HG03139 (cell line): ENCODE results near the gene CHMP1A.

Experiments used
- ATAC-seq: cut with Tn5 transposase; IDR thresholded peaks from one replicate; pipeline ENCODE4 v1.9.1; 2021; ENCODE audit not compliant: unreplicated experiment

The CHMP1A gene

DNA sequence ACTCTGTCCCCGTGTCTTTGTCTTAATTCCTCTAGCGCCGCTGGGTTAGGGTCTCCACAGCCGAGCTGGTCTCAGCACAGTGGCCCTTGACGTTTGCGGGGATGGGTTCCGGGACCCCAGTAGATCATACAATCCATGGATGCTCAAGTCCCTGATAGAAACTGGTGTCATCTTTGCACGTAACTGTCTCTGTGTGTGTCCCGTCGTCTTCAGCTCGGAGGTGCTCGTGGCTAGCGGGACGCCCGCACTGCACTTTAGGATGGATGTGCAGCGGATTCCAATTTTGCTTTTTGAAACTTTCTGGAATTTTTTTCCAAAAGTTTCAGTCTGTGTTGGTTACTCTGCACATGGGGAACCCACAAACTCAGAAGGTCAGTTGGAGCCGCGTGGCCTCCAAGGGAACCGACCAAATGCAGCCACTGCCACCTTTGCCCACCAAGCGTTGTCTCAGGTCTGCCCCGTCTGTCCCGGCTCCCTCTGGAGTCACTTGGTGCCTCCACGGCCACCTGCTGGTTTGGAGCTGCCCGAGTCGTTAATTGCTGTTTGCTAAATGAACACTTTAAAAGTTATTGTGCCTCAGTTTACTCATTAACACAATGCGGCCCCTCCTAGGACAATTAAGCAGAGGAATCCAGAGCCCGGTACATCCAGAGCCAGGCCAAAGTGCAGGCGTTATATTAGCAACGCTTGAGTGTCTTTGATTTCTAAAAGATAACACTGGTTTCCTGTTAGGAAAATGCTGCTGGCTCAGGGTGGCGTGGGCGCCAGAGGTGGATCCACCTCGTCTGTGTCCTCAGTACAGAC, 49.4 kb downstream of the CHMP1A start:
- ATAC-seq = no peak

DNA sequence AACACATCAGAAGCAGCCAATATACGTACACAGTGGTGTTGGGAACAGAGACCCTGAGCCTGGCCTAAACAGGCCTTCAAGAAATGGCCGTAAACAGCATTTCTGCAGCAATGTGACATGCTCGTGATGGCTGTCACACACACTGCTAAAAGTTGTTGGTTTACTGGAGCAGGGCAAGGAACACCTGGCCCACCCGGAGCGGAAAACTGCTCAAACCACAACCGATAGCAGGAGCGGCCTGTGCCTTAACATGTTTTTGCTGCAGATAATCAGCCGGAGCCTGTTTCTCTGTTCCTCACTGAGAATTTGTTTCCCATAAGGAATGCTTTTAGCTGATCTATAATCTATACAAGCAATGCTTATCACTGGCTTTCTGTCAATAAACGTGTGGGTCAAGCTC, 50.1 kb downstream of the CHMP1A start:
- no peak for ATAC-seq

DNA sequence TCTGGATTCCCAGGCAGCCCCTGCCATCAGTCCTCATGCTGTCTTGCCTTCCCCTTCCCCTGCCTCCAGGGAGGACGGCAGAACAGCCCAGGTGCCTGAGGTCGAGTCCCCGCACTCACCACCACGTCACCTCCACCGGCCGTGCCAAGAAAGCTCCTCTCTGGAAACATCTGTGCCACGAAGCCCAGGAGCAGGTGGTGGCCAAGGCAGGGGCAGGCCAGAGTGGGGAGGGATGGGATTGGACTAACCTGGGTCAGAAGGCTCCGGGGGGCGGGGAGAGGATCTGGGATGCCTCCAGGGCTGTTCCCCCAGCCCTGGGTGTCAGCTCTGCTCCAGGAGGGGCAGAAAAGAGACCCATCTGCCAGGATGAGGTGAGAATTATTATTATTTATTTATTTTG, 51.5 kb downstream of the CHMP1A start:
- no peak for ATAC-seq

DNA sequence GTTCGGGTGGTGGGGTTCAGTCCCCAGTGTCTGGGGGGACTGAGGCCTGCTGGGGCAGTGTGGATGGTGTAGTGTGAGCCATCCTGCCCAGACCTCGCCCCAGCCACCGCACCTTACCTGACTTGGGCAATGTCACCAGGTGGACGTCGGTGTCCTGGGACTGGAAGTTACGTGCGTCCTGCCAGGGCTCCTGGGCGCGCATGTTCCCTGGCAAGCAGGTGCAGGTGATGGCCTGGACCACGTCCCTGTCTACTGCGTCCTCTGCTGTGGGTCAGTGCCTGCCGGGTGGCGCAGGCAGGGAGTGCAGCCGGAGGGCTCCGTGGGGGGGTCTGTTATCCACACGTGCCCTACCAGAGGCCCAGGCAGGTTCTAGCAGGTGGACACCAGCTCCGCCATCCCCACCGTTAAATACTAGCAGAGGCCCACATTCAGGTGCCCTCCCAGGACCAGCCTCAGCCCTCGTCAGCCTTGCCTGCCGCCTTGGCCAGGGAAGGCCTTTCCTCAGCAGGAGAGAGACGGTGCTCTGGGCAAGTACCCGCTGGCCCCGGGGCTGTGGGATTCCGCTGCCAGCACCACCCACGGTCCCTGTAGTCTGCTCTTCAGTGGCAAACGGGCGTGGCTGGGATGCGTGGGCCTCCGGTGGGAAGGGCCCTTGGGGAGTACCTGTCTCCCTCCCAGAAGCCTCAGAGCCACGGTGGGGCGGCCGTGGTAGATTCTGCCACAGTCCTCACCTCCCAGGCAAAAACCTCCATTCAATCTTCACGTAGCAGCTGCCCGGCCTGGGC, 52.1 kb downstream of the CHMP1A start:
- no peak for ATAC-seq

DNA sequence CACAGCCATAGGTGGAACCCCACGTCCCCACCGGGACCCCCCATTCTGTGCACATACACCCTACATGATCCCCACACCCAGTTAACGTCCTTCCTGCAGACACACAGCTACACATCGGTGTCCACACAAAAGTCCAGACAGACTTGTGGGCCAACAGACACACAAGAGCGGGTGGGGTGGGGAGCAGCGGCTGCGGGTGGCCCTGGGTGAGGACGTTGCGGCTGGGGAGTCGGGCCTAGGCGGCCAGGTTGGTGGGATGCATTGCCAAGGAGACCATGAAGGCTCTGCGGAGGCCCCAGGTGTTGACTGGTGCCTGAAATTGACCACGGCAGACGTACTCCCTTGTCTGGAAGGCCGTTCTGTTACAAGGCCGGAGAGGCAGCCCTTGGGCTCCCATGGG, 52.7 kb downstream of the CHMP1A start:
- no peak for ATAC-seq

DNA sequence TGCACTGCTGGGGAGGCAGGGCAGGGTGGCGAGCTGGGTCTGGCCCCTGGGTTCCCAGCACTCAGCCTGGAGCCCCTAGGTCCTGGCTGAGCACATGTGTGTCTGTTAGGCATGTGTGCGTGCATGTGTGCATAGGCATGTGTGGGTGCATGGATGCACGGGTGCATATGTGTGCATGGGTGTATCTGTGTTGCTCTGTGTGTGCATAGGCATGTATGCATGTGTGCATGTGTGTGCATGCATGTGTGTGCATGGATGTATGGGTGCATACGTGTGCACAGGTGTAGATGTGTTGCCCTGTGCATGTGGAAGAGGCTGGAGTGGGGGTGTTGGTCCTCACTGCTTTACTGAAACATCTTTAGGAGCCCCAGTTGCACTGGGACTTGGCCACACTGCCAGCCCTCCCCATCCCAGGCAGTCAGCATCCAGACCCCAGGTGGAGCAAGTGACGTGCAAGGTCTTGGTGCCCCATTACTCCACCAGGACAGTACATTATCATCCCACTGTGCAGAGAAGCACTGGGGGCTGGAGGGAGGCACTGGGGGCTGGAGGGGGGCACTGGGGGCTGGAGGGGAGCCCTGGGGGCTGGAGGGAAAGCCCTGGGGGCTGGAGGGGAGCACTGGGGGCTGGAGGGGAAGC, 54.4 kb downstream of the CHMP1A start:
- ATAC-seq = no peak

DNA sequence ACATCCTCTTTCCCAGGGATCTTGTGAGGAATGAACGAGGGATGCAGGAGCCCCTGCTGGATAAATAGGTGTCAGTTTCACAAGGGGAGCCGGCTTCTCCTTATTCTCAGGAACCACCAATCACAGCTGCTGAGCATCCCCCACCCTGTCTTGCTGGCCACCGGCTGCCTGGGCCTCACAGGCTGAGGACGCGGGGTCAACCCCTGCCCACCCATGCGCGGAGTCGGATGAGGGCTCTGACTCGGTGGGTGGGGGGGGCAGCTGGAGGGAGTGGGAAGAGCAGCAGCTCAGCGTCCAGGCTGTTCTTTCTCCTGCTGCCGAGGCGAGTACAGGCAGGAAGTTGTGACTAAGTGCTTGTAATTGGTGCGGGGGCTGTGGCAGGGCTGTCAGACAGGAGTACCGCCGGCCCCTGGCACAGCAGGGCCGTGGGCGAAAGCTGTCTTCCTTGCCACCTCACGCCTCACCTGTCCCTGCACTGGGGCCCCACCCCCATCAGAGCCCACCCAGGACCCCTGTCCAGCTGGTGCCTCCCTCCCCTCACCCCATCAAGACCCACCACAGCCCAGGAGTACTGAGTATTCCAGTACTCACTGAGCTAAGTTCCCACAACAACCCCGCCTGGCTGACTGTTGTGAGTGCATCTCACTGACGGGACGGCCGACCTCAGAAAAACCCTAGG, 55.1 kb downstream of the CHMP1A start:
- ATAC-seq = no peak

DNA sequence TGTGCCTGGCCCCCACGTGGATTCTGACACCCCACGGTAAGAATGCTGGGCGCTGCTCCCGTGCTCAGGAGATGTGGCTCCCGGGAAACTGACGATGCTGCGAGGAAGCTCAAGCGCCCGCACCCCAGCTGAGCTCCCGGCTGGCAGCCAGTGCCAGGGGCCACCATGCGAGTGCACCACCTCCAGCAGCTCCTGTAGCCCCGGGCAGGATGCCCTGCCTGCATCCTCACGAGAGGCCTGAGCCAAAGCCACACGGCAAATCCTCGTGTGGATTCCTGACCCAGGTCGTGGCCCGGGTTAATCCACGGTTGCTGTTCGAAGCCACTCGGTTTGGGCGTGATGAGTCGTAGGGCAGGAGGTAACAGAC, 55.6 kb downstream of the CHMP1A start:
- ATAC-seq = no peak

DNA sequence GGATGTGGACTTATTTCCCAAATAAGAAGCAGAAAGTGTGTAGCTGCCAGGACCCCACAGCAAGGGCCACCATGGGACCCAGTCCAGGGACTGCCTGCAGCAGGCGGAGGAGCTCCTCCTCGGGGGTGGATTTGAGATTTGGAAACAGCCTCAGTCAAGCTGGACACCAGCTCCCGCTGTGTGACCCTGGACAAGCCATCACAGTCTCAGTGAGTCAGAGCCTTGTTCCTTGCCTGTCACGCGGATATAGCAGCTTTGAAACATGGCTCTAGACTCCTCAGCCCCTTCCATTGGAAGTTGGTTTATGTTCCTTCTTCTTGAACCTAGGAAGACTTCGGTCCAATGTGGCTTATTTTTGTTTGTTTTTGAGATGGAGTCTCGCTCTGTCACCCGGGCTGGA, 56.6 kb downstream of the CHMP1A start:
- no peak for ATAC-seq

DNA sequence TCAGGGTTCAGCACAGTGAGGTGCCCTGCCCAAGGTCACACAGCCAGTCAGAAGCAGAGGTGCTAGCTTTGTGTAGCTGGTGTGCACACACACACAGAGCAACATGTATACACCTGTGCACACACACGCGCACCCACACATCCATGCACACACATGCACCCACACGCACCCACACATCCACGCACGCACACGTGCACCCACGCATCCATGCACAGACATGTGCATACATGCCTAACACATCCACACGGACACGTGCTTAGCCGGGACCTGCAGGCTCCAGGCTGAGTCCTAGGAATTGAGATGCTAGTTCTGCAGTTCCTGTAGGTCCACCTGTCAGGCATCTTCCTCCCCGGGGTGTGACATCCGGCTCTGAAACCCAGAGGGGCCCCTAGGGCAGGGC, 57.1 kb downstream of the CHMP1A start:
- ATAC-seq = no peak

DNA sequence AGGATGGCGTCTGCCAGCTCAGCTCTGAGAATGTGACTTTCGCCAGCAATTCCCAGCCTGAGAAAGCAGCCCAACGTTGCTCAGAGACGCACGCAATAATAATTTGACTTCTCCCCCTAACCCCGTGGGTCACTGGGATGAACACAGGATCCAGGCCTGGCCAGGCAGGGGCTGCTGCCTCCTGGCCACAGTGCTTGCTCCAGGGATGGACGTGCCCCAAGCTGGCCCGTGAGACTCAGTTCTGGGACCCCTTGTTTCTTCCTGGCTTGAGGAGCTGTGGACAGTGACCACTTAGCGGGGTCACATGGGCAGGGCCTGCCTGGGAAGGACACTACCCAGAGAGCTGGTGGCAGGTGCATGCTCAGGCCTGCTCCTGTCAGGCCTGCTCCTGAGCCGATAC, 57.6 kb downstream of the CHMP1A start:
- ATAC-seq = no peak

DNA sequence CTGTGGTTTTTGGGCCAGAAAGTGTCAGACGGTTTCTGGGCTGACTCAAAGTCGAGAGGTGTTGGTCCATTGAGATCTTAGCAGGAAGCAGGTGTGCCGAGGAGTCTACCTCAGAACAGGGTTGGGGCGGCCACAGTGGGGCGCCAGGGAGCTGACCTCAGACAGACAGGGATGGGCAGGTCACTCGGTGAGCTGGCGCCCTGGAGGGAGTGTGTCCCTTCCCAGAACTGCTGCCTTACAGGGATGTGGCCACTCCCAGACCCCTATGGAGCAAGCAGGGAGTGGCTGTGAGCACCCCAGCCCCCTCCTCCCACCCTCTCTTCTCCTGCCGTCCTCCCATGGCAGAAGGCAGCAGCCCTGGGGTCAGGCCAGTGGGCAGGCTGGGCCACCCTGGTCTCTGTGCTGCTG, 58.1 kb downstream of the CHMP1A start:
- ATAC-seq = no peak

DNA sequence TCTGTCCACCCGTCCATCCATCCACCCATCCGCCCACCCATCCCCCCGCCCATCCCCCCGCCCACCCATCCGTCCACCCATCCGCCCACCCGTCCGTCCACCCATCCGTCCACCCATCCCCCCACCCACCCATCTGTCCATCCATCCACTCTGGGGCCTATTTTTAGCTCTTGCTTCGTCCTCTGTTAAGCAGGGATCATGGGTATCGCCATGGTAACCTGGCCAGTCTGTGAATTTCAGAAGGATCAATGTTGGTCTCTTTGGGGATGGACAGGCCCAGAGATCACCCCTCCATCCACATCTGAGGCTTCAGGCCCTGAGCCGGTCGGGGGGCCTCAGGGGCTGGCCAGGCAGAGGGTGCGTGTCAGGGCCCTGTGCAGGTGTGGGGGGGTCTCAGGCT, 59.3 kb downstream of the CHMP1A start:
- no peak for ATAC-seq

DNA sequence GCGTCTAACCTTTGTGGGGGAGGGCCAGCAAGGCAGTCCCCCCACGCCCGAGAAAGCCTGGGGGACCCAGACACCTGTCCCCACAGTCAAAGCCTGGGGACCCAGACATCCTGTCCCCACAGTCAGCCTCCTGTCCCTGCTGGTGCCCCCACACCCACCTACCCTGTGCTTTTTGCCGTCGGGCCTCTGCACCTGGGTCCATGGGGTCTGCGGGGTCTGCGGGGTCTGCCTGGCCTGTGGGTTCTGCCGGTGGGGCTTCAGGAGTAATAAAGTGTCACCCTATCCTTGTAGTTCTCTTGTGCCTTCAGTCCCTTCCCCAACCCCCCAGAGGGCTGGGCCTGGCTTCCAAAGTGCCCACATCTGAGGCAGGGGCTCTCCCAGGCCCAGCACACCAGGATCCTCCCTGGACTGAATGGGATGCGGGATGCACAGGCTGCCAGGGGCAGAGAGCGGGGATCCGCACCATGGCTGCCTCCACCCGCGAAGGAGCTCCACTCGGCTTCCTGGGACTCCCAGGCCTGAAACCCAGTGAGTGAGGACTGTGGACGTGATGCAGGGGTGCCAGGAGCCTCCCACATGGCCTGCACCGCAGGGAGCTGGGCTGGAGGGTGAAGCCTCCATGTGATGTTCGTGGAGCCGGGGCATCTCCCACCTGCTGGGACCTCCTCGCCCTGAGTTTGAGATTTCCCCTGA, 60.4 kb downstream of the CHMP1A start:
- no peak for ATAC-seq

DNA sequence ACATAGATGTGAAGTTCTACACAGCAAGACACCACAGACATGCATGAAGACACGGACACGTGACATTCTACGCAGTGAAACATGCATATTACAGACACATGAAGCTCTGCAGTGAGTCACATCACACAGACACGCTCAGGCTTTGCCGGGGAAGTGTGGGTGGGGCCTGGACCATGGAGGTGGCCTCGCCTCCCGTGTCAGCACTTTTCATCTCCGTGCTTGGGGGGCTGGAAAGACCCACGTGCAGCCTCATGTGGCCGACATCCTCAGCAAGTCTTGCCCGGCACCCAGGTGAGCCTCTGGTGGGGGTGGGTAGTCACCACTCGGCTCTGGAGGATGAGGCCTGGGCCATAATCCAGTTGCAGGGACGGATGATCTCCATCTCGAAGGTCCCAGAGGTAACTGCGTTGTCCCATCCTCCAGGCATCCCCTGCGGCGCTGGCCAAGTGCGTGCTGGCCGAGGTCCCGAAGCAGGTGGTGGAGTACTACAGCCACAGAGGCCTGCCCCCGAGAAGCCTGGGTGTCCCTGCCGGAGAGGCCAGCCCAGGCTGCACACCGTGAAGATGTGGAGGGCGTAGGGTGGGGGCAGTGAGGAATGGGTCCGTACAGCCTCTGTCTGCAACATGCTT, 61.3 kb downstream of the CHMP1A start:
- ATAC-seq = no peak

DNA sequence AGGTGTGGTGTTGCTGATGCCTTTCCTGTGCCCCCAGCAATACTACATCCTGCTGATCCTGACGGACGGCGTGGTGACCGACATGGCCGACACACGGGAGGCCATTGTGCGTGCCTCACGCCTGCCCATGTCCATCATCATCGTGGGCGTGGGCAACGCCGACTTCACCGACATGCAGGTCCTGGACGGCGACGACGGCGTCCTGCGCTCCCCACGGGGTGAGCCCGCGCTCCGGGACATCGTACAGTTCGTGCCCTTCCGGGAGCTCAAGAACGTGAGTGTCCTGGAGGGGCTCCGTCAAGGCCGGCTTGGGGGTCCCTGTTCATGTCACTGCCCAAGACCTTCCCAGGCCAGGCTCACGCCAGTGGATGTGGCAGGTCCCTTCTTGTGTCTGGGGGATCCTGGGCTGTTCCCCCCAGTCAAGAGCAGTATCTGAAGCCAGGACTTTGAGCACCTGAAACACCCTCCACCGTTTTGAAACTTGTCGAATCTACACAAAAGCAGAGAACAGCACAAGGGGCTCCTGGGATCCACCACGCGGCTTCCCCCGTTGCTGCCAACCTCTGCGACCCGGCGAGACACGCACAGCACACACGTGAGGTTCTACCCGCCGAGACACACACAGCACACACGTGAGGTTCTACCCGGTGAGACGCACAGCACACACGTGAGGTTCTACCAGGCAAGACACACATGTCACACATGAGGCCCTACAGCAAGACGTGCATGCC, 62.0 kb downstream of the CHMP1A start:
- no peak for ATAC-seq
